Vagina (tissue), 2 donors: ENCODE measurements around the gene UBFD1.

Experiments used
- CTCF ChIP-seq, 3 experiments: fragments of 450-650 bp in 2 of 3; fragments of 200-600 bp in 1 of 3; sonication (generic) in 1 of 3; IDR thresholded peaks; one replicate each; pipeline ENCODE4 v1.5.1; 2017 to 2019; ENCODE audit warnings: antibody characterized with exemption in 3 of 3, mild to moderate bottlenecking in 2 of 3, moderate library complexity in 2 of 3
- POLR2A ChIP-seq, 2 donors: fragments of 450-650 bp; IDR thresholded peaks; one replicate each; pipeline ENCODE4 v1.6.1; 2017; ENCODE audit warnings: antibody characterized with exemption in 2 of 2, mild to moderate bottlenecking in 2 of 2, moderate library complexity in 2 of 2
- POLR2AphosphoS5 ChIP-seq, 2 donors: sonication (generic); formaldehyde crosslinking; IDR thresholded peaks; one replicate each; pipeline ENCODE4 v1.9.0; 2017; ENCODE audit warnings: antibody characterized with exemption in 2 of 2, mild to moderate bottlenecking in 2 of 2, low read depth in 1 of 2; ENCODE audit not compliant: insufficient read depth in 1 of 2

- TF ChIP-seq CTCF (IDR thresholded peaks at IDR 0.05) (no peak), POLR2A (IDR thresholded peaks at IDR 0.05) (peak; percentile 13 to 95), POLR2AphosphoS5 (IDR thresholded peaks at IDR 0.05; ENCODE audit: insufficient read depth in 1 of 2, low read depth in 1 of 2) (peak in 1 of 2 donors; percentile 86)
These were observed 47.2 kb upstream of the UBFD1 start, which contains the start of gene GGA2 for GRCh38 chr16:23510164-23510914.
